IMR-90 (cell line): ENCODE data around the gene MAGI1.

Experiments
- CTCF ChIP-seq: conservative IDR thresholded peaks from 2 replicates; pipeline ENCODE4 v1.5.1; 2012; ENCODE audit warnings: mild to moderate bottlenecking, low read depth, low read length, improper control_type of control experiment
- MXI1 ChIP-seq: IDR thresholded peaks from 2 replicates; pipeline ENCODE4 v1.6.1; 2012; ENCODE audit warnings: low read depth, mild to moderate bottlenecking, low read length, moderate library complexity, borderline replicate concordance
- POLR2A ChIP-seq: IDR thresholded peaks from 2 replicates; pipeline ENCODE4 v1.6.1; 2012; ENCODE audit warnings: mild to moderate bottlenecking, low read depth, low read length

DNA sequence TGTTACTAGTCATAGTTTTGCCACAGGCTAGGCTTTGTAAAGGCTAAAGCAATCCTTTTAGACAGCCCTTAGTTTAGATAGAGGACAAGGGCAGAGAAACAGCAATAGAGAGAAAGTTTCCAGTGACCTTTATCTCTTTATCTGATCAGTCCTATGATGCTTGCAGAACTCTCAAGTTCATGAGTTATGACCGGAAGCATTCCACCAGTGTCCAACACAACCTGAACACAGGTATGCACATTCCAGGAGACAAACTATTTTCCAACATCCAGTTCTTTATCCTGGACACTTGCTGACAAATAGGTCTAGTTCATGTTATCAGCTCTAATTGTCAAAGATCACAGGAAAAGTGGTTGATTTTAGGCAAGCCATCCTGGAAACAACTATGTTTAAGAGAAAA is 422.2 kb downstream of the MAGI1 start:
- TF ChIP-seq CTCF (no peak), MXI1 (no peak), POLR2A (no peak)
